Mesendoderm (in vitro differentiated cells): ENCODE data around the gene TRPM8. TPM values are rescaled to one million over a fixed set of nuclear protein-coding genes. Genes with fewer than 3 reads are reported as not detected.
"Not testable (repeated sequence)": the region's sequence is repeated elsewhere in the genome, so short reads cannot be mapped to it uniquely, and the experiment has no call there.

Source experiments
- DNase-seq: peaks from one replicate; pipeline ENCODE4 v3.0.0; 2013
- H2AK5ac ChIP-seq: 2 replicates; pipeline ENCODE4 v1.6.1; 2013; ENCODE audit warnings: low read length, inconsistent platforms
- H2BK120ac ChIP-seq: 2 replicates; pipeline ENCODE4 v1.6.1; 2013; ENCODE audit warnings: low read depth, mild to moderate bottlenecking, low read length, moderate library complexity, mixed read lengths
- H2BK15ac ChIP-seq: replicated peaks from 2 replicates; pipeline ENCODE4 v1.6.1; 2013; ENCODE audit warnings: low read depth, mild to moderate bottlenecking, moderate library complexity
- H2BK5ac ChIP-seq: 2 replicates; pipeline ENCODE4 v1.6.1; 2013; ENCODE audit warnings: low read length, inconsistent platforms
- H3K18ac ChIP-seq: 2 replicates; pipeline ENCODE4 v1.6.1; 2013; ENCODE audit warnings: mild to moderate bottlenecking, low read length, mixed read lengths
- H3K23ac ChIP-seq: one replicate; pipeline ENCODE4 v1.6.1; 2013; ENCODE audit warnings: low read length
- H3K27ac ChIP-seq: 2 replicates; pipeline ENCODE4 v1.5.1; 2013; ENCODE audit warnings: low read depth, mild to moderate bottlenecking, inconsistent platforms, low read length, moderate library complexity
- H3K27me3 ChIP-seq: 2 replicates; pipeline ENCODE4 v1.6.1; 2013; ENCODE audit warnings: low read length, control low read depth, mild to moderate bottlenecking, inconsistent platforms; ENCODE audit not compliant: insufficient read depth, poor library complexity
- H3K36me3 ChIP-seq: 2 replicates; pipeline ENCODE4 v1.6.1; 2013; ENCODE audit warnings: low read length, inconsistent platforms; ENCODE audit not compliant: control insufficient read depth, insufficient read depth
- H3K4ac ChIP-seq: one replicate; pipeline ENCODE4 v1.6.1; 2013; ENCODE audit warnings: low read depth, mild to moderate bottlenecking, low read length, moderate library complexity
- H3K4me1 ChIP-seq: 2 replicates; pipeline ENCODE4 v1.6.1; 2013; ENCODE audit warnings: low read depth, low read length, inconsistent platforms; ENCODE audit not compliant: control insufficient read depth
- H3K4me2 ChIP-seq: 2 replicates; pipeline ENCODE4 v1.6.1; 2013; ENCODE audit warnings: low read length
- H3K4me3 ChIP-seq: 2 replicates; pipeline ENCODE4 v1.5.1; 2013; ENCODE audit warnings: mild to moderate bottlenecking, low read length
- H3K56ac ChIP-seq: one replicate; pipeline ENCODE4 v1.6.1; 2013; ENCODE audit warnings: low read length
- H3K79me1 ChIP-seq: 2 replicates; pipeline ENCODE4 v1.6.1; 2013; ENCODE audit warnings: low read length, inconsistent platforms
- H3K79me2 ChIP-seq: 2 replicates; pipeline ENCODE4 v1.6.1; 2013; ENCODE audit warnings: mild to moderate bottlenecking, low read length; ENCODE audit not compliant: control insufficient read depth, insufficient read depth
- H3K9ac ChIP-seq: 2 replicates; pipeline ENCODE4 v1.6.1; 2013; ENCODE audit warnings: low read length, inconsistent platforms
- H4K5ac ChIP-seq: one replicate; pipeline ENCODE4 v1.6.1; 2013; ENCODE audit warnings: low read length
- H4K8ac ChIP-seq: one replicate; pipeline ENCODE4 v1.6.1; 2013; ENCODE audit warnings: low read depth, mild to moderate bottlenecking, control low read depth, low read length, moderate library complexity
- WGBS: extraction: QIAGEN DNeasy Blood & Tissue Kit; methylation state at CpG from one replicate; pipeline ENCODE4 v1.1.7; 2013; ENCODE audit warnings: low lambda C conversion rate, missing lambda C conversion rate; ENCODE audit not compliant: insufficient coverage; ENCODE audit errors: extremely low coverage; 5-methylcytosine and 5-hydroxymethylcytosine counted together
- polyA plus RNA-seq, 2 experiments: library from polyadenylated mRNA; stranded (reverse); fragments of 200-250 nt; gene quantifications; one replicate each; pipeline ENCODE4 v1.2.3, GENCODE V29; 2013

Gene TRPM8
- polyA plus RNA-seq (2013, experiment 1 of 2) = 0.11 TPM
- 0.06 TPM for polyA plus RNA-seq (2013, experiment 2 of 2)

DNA sequence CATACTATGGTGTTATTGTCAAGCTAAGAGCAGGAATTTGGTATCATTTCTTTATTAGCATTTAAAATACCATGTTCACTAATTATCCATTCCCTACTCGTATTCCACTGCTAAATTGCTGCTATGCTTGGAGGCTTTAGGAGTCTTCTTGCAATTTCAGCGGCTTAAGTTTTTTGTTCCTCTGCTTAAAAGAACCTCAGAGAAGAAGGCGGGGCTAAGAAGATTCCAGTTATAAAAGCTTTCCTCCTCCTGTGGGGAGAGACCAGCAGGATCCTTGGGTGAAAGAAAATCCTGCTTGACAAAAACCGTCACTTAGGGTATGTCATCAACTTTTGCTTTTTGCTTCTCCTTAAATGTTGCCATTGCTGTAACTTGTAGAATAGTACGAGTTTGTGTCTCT lies at the start of gene TRPM8:
TSS of gene TRPM8 (plus strand) at position 258 of the 400 bp plus-strand sequence. CDS start 9,165 bp downstream, outside the sequence.
- Histone ChIP-seq H2BK120ac (no peak within 1 kb of the TSS), H3K4me1 (no peaks in the 10 kb centered on the region), H2BK15ac (no peak within 1 kb of the TSS), H3K23ac (no peak within 1 kb of the TSS), H3K27ac (no peak within 1 kb of the TSS), H2AK5ac (no peak within 1 kb of the TSS), H3K56ac (no peak within 1 kb of the TSS), H3K9ac (no peak within 1 kb of the TSS), H4K8ac (no peak within 1 kb of the TSS), H3K18ac (no peak within 1 kb of the TSS), H3K4ac (no peak within 1 kb of the TSS), H2BK5ac (no peak within 1 kb of the TSS), H3K79me1 (no peaks in the 10 kb centered on the region), H3K27me3 (no peaks in the 10 kb centered on the region), H4K5ac (no peak within 1 kb of the TSS), H3K4me2 (no peak within 1 kb of the TSS), H3K4me3 (no peak within 1 kb of the TSS), H3K36me3 (no peaks in the 10 kb centered on the region), H3K79me2 (no peaks in the 10 kb centered on the region)
- no peak for DNase-seq
- no CpG with 5 or more reads among the region's 5 CpGs for WGBS

DNA sequence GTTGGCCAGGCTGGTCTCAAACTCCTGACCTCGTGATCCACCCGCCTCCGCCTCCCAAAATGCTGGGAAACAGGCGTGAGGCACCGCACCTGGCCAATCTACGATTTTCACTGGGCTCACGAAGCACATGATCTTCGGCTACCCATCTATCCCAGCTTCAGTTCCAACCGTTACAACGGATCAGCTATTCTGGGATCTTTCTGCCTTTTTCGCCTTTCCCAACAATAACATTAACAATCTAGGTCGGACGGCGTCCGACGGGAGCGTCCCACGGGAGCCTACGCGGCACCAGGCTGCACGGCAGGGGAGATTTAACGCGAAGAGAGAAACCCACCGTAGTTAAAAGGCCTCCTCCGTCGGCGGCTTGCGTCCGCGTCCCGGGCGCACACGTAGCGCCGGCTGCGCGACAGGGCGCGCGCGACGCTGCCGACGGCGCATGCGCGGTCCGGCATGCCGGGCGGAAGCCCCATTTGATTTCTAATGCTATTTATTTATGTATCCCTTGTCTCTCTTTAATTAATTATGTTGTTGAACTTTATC lies 49.1 kb upstream of the TRPM8 start, which contains the start of gene MSL3B:
TSS of gene MSL3B (minus strand) at position 394 of the 540 bp plus-strand sequence.
- Histone ChIP-seq H3K9ac (peak within 1 kb of the TSS; percentile 95), H3K79me1 (no peaks in the 10 kb centered on the region), H2BK15ac (no peak within 1 kb of the TSS), H3K4ac (no peak within 1 kb of the TSS), H2BK120ac (no peak within 1 kb of the TSS), H3K18ac (no peak within 1 kb of the TSS), H3K27ac (no peak within 1 kb of the TSS), H3K36me3 (no peaks in the 10 kb centered on the region), H2AK5ac (no peak within 1 kb of the TSS), H3K56ac (peak within 1 kb of the TSS; percentile 89), H4K8ac (no peak within 1 kb of the TSS), H2BK5ac (no peak within 1 kb of the TSS), H3K4me1 (no peaks in the 10 kb centered on the region), H4K5ac (peak within 1 kb of the TSS; percentile 81), H3K4me3 (peak within 1 kb of the TSS; percentile 73), H3K79me2 (no peaks in the 10 kb centered on the region), H3K4me2 (peak within 1 kb of the TSS; percentile 91), H3K23ac (no peak within 1 kb of the TSS), H3K27me3 (no peaks in the 10 kb centered on the region)
- peak; percentile 67 for DNase-seq
- WGBS = no CpG with 5 or more reads among the region's 50 CpGs

DNA sequence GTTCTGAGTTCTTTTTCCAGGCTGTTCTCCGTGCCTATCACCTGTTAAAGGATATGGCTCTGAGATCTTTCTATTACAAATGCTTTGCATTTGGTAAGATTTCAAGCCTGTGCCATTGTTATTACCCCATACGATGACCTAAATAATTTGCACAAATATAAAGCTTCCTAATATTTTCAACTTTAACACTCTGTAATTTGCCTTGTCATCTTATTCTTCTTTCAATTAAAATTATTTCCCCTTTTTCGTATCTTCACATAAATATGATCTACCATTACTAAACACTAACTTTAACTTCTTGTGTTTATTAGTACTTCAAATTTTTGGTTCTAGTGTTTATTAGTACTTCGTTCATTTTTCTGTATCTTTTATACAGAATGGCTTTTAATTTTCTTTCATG lies 45.7 kb upstream of the TRPM8 start:
- H3K4me2 ChIP-seq = no peak overlapping the region
- no peaks in the 10 kb centered on the region for H3K79me2 ChIP-seq
- H3K18ac ChIP-seq = no peak overlapping the region
- H3K4me1 ChIP-seq = no peaks in the 10 kb centered on the region
- no peak overlapping the region for H2BK5ac ChIP-seq
- H4K5ac ChIP-seq = no peak overlapping the region
- WGBS = 100% methylated on average over 1 of the region's 4 CpGs
- H2AK5ac ChIP-seq = no peak overlapping the region
- H3K4ac ChIP-seq = no peak overlapping the region
- H3K27me3 ChIP-seq = no peaks in the 10 kb centered on the region
- no peak for DNase-seq
- no peak overlapping the region for H2BK15ac ChIP-seq
- no peak overlapping the region for H3K56ac ChIP-seq
- H2BK120ac ChIP-seq = no peak overlapping the region
- H3K27ac ChIP-seq = no peak overlapping the region
- H3K23ac ChIP-seq = no peak overlapping the region
- no peak overlapping the region for H4K8ac ChIP-seq
- no peak overlapping the region for H3K9ac ChIP-seq
- H3K79me1 ChIP-seq = no peaks in the 10 kb centered on the region
- H3K36me3 ChIP-seq = no peaks in the 10 kb centered on the region
- no peak overlapping the region for H3K4me3 ChIP-seq

DNA sequence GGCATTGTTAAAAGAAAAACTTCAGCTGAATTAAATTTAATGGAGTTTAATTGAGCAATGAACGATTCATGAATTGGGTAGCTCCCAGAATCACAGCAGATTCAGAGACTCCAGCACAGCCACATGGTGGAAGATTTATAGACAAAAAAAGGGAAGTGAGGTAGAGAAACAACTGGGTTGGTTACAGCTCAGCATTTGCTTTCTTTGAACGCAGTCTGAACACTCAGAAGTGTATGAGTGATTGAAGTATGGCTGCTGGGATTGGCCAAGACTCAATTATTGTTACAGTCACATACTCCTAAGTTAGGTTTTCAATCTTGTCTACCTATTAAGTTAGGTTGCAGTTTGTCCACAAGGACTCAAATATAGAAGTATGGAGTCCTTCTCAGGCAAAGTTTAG lies 45.0 kb upstream of the TRPM8 start:
- H2BK5ac ChIP-seq, H3K56ac ChIP-seq, H2BK120ac ChIP-seq, H3K4ac ChIP-seq, DNase-seq, H3K9ac ChIP-seq, H3K4me2 ChIP-seq, H4K8ac ChIP-seq, H3K36me3 ChIP-seq, H2BK15ac ChIP-seq, H3K79me1 ChIP-seq, H3K27me3 ChIP-seq, H2AK5ac ChIP-seq, H4K5ac ChIP-seq, H3K79me2 ChIP-seq, H3K4me3 ChIP-seq, H3K18ac ChIP-seq, H3K4me1 ChIP-seq, H3K27ac ChIP-seq, H3K23ac ChIP-seq: not testable (repeated sequence)
- no CpG with 5 or more reads among the region's 2 CpGs for WGBS

DNA sequence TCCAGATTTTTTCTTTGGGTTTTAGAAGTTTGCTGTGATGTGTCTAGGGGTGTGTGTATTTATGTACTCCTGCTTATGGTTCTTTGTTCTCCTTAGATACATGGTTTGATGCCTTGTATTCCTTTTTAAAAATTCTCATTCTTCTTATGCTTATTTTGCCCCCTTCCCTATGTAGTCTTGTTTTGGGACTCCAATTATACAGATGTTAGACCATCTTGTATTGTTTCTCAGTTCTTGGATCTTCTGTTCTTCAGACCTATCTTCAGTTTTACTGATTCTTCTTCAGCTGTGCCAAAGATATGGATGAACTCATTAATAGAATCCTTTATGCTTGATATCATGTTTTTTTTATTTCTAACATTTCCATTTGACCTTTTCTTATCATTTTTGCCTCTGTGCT lies 34.8 kb upstream of the TRPM8 start:
- H3K4me1 ChIP-seq = no peaks in the 10 kb centered on the region
- no peak overlapping the region for H3K4me3 ChIP-seq
- H2BK120ac ChIP-seq = no peak overlapping the region
- H3K18ac ChIP-seq = no peak overlapping the region
- H3K23ac ChIP-seq = no peak overlapping the region
- no peak overlapping the region for H2BK5ac ChIP-seq
- H3K56ac ChIP-seq = no peak overlapping the region
- no peak overlapping the region for H4K8ac ChIP-seq
- H3K4ac ChIP-seq = no peak overlapping the region
- H4K5ac ChIP-seq = no peak overlapping the region
- H3K36me3 ChIP-seq = no peaks in the 10 kb centered on the region
- H3K27me3 ChIP-seq = no peaks in the 10 kb centered on the region
- no peak overlapping the region for H2BK15ac ChIP-seq
- H3K27ac ChIP-seq = no peak overlapping the region
- H3K79me2 ChIP-seq = no peaks in the 10 kb centered on the region
- H3K4me2 ChIP-seq = no peak overlapping the region
- no peak overlapping the region for H3K9ac ChIP-seq
- DNase-seq = no peak
- H2AK5ac ChIP-seq = no peak overlapping the region
- H3K79me1 ChIP-seq = no peaks in the 10 kb centered on the region

DNA sequence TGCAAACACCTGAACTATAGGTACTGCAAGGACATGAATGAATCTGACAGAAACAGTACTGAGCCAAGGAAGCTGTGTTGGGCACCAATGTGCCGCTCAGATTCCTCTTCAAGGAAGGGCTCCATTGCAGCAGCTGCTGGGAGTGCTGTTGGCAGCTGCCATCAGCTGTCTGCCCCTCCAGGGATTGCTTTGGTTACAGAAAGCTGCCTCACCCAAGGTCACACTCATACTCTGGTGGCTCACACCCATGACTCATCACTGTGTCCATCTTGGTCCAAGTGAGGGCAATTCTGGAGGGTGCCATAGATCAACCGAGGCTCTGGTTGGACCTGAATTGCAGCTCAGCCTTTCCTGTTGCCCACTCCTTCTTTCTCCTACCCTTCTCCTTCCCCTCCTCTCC lies 24.4 kb upstream of the TRPM8 start:
- Histone ChIP-seq H2BK15ac (no peak overlapping the region), H3K79me2 (no peaks in the 10 kb centered on the region), H2AK5ac (no peak overlapping the region), H4K5ac (no peak overlapping the region), H3K4me3 (no peak overlapping the region), H2BK120ac (no peak overlapping the region), H2BK5ac (no peak overlapping the region), H3K4ac (no peak overlapping the region), H3K36me3 (no peaks in the 10 kb centered on the region), H4K8ac (no peak overlapping the region), H3K18ac (no peak overlapping the region), H3K79me1 (no peaks in the 10 kb centered on the region), H3K4me1 (no peaks in the 10 kb centered on the region), H3K9ac (no peak overlapping the region), H3K23ac (no peak overlapping the region), H3K4me2 (no peak overlapping the region), H3K27me3 (no peaks in the 10 kb centered on the region), H3K27ac (no peak overlapping the region), H3K56ac (no peak overlapping the region)
- DNase-seq = no peak
- no CpG with 5 or more reads among the region's 2 CpGs for WGBS
